ENCODE measurements around the gene RXRG. TPM values are rescaled to one million over a fixed set of nuclear protein-coding genes. Genes with fewer than 3 reads are reported as not detected.

The RXRG gene
- total and polyA plus RNA-seq, 2 donors (not counting 1 experiment from before 2014, with no cell fraction given) = not detected

GRCh38 chr1:165474196-165474595 is 29.3 kb upstream of the RXRG start:
- H3K9me3 Mint-ChIP-seq (ENCODE audit: insufficient read depth) = no peaks in the 10 kb centered on the region
- H3K27me3 Mint-ChIP-seq = peaks cover 25% of the 10 kb centered on the region
- Histone ChIP-seq H3K4me1 (ENCODE audit: control insufficient read depth in 2 of 2, insufficient read depth in 2 of 2, low read length in 2 of 2) (no peaks in the 10 kb centered on the region), H3K4me3 (ENCODE audit: control extremely low read depth in 1 of 5, extremely low read depth in 1 of 5, insufficient read depth in 1 of 5, low read depth in 2 of 5, low read length in 4 of 5) (no peak overlapping the region), H3K36me3 (replicated peaks in 1 of 2; ENCODE audit: control extremely low read depth in 1 of 2, control insufficient read depth in 1 of 2, extremely low read depth in 1 of 2, insufficient read depth in 2 of 2, low read length in 1 of 2) (no peaks in the 10 kb centered on the region), H3K9ac (ENCODE audit: low read length) (no peak overlapping the region), H3K79me2 (ENCODE audit: control insufficient read depth, insufficient read depth, low read length) (no peaks in the 10 kb centered on the region), H3K27ac (ENCODE audit: low read length in 2 of 2) (no peak overlapping the region), H2AFZ (ENCODE audit: insufficient read depth, low read depth, low read length, poor library complexity, severe bottlenecking) (no peak overlapping the region), H3K9me3 (ENCODE audit: control extremely low read depth in 1 of 3, control insufficient read depth in 2 of 3, insufficient read depth in 1 of 3, low read length in 2 of 3) (no peaks in the 10 kb centered on the region), H4K20me1 (ENCODE audit: control insufficient read depth, insufficient read depth, low read length, poor library complexity, severe bottlenecking) (no peaks in the 10 kb centered on the region), H3K4me2 (replicated peaks; ENCODE audit: low read depth, low read length, poor library complexity, severe bottlenecking) (no peak overlapping the region), H3K27me3 (replicated peaks in 1 of 4; ENCODE audit: control extremely low read depth in 1 of 4, control insufficient read depth in 3 of 4, insufficient read depth in 4 of 4, low read length in 3 of 4) (peaks cover 0 to 7% (median 0%) of the 10 kb centered on the region in 4 experiments)
- H3K4me3 Mint-ChIP-seq = no peak overlapping the region
- TF ChIP-seq EZH2 (IDR thresholded peaks at IDR 0.05; ENCODE audit: borderline replicate concordance, insufficient read depth, low read depth, low read length, poor library complexity, severe bottlenecking) (no peak), CTCF (IDR thresholded peaks at IDR 0.05) (no peak)
- CTCF ChIA-PET = no interaction called here
- intact Hi-C loops (cut with micrococcal nuclease) = no loop called here
- H3K4me1 Mint-ChIP-seq = no peaks in the 10 kb centered on the region
- ATAC-seq (ENCODE audit: low read depth) (no peak), DNase-seq (no peak)
- 89% methylated on average over 2 of the region's 2 CpGs for WGBS (ENCODE audit: insufficient coverage)
- H3K27ac Mint-ChIP-seq = no peak overlapping the region
- POLR2A ChIA-PET = no interaction called here

- H3K4me2 ChIP-seq (replicated peaks; ENCODE audit: low read depth, low read length, poor library complexity, severe bottlenecking) = no peak overlapping the region
- H3K27ac Mint-ChIP-seq = no peak overlapping the region
- H3K4me3 ChIP-seq (ENCODE audit: control extremely low read depth in 1 of 5, extremely low read depth in 1 of 5, insufficient read depth in 1 of 5, low read depth in 2 of 5, low read length in 4 of 5) = no peak overlapping the region
- no peak overlapping the region for H3K9ac ChIP-seq (ENCODE audit: low read length)
- ChIA-PET POLR2A (no interaction called here), CTCF (no interaction called here)
- no peaks in the 10 kb centered on the region for H3K9me3 ChIP-seq (ENCODE audit: control extremely low read depth in 1 of 3, control insufficient read depth in 2 of 3, insufficient read depth in 1 of 3, low read length in 2 of 3)
- TF ChIP-seq EZH2 (IDR thresholded peaks at IDR 0.05; ENCODE audit: borderline replicate concordance, insufficient read depth, low read depth, low read length, poor library complexity, severe bottlenecking) (no peak), CTCF (IDR thresholded peaks at IDR 0.05) (no peak)
- H3K79me2 ChIP-seq (ENCODE audit: control insufficient read depth, insufficient read depth, low read length) = no peaks in the 10 kb centered on the region
- no peaks in the 10 kb centered on the region for H3K9me3 Mint-ChIP-seq (ENCODE audit: insufficient read depth)
- H4K20me1 ChIP-seq (ENCODE audit: control insufficient read depth, insufficient read depth, low read length, poor library complexity, severe bottlenecking) = no peaks in the 10 kb centered on the region
- no CpG with 5 or more reads among the region's 4 CpGs for WGBS (ENCODE audit: insufficient coverage)
- DNase-seq (no peak), ATAC-seq (ENCODE audit: low read depth) (no peak)
- no peaks in the 10 kb centered on the region for H3K4me1 ChIP-seq (ENCODE audit: control insufficient read depth in 2 of 2, insufficient read depth in 2 of 2, low read length in 2 of 2)
- H2AFZ ChIP-seq (ENCODE audit: insufficient read depth, low read depth, low read length, poor library complexity, severe bottlenecking) = no peak overlapping the region
- peaks cover 0 to 8% (median 0%) of the 10 kb centered on the region in 4 experiments for H3K27me3 ChIP-seq (replicated peaks in 1 of 4; ENCODE audit: control extremely low read depth in 1 of 4, control insufficient read depth in 3 of 4, insufficient read depth in 4 of 4, low read length in 3 of 4)
- H3K27me3 Mint-ChIP-seq = peaks cover 28% of the 10 kb centered on the region
- H3K36me3 ChIP-seq (replicated peaks in 1 of 2; ENCODE audit: control extremely low read depth in 1 of 2, control insufficient read depth in 1 of 2, extremely low read depth in 1 of 2, insufficient read depth in 2 of 2, low read length in 1 of 2) = no peaks in the 10 kb centered on the region
- intact Hi-C loops (cut with micrococcal nuclease) = no loop called here
- no peak overlapping the region for H3K4me3 Mint-ChIP-seq
- H3K4me1 Mint-ChIP-seq = no peaks in the 10 kb centered on the region
- no peak overlapping the region for H3K27ac ChIP-seq (ENCODE audit: low read length in 2 of 2)
These were observed 28.2 kb upstream of the RXRG start for GRCh38 chr1:165473081-165473480.

Data from B cell (primary cell).